HL-60 (cell line): ENCODE data around the gene CPVL.

ENCODE experiments used
- CTCF ChIP-seq: IDR thresholded peaks from one replicate; pipeline ENCODE4 v1.5.1; 2011; ENCODE audit warnings: low read length, control low read depth, inconsistent platforms; ENCODE audit not compliant: insufficient read depth
- GABPA ChIP-seq: IDR thresholded peaks from 2 replicates; pipeline ENCODE4 v1.6.1; 2012; ENCODE audit warnings: low read depth
- POLR2AphosphoS5 ChIP-seq: IDR thresholded peaks from 2 replicates; pipeline ENCODE4 v1.6.1; 2012; ENCODE audit warnings: low read depth
- REST ChIP-seq: IDR thresholded peaks from 2 replicates; pipeline ENCODE4 v1.6.1; 2012; ENCODE audit warnings: low read depth; ENCODE audit not compliant: insufficient replicate concordance

- TF ChIP-seq CTCF (no peak), POLR2AphosphoS5 (no peak), REST (no peak), GABPA (no peak)
Observed at GRCh38 chr7:29013931-29014330, 132.4 kb downstream of the CPVL start.
